ENCODE data around the gene SLC25A21.
"Not testable (repeated sequence)": the region's sequence is repeated elsewhere in the genome, so short reads cannot be mapped to it uniquely, and the experiment has no call there.

DNA sequence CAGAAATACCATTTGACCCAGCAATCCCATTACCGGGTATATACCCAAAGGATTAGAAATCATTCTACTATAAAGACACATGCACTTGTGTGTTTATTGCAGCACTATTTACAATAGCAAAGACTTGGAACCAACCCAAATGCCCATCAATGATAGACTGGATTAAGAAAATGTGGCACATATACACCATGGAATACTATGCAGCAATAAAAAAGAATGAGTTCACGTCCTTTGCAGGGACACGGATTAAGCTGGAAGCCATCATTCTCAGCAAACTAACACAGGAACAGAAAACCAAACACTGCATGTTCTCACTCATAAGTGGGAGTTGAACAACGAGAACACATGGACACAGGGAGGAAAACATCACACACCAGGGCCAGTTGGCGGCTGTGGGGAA lies 357.6 kb downstream of the SLC25A21 start:
- TF ChIP-seq, protein P1, sequence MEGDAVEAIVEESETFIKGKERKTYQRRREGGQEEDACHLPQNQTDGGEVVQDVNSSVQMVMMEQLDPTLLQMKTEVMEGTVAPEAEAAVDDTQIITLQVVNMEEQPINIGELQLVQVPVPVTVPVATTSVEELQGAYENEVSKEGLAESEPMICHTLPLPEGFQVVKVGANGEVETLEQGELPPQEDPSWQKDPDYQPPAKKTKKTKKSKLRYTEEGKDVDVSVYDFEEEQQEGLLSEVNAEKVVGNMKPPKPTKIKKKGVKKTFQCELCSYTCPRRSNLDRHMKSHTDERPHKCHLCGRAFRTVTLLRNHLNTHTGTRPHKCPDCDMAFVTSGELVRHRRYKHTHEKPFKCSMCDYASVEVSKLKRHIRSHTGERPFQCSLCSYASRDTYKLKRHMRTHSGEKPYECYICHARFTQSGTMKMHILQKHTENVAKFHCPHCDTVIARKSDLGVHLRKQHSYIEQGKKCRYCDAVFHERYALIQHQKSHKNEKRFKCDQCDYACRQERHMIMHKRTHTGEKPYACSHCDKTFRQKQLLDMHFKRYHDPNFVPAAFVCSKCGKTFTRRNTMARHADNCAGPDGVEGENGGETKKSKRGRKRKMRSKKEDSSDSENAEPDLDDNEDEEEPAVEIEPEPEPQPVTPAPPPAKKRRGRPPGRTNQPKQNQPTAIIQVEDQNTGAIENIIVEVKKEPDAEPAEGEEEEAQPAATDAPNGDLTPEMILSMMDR (IDR thresholded peaks at IDR 0.05; ENCODE audit: low read depth, low read length, poor library complexity, severe bottlenecking) = not testable (repeated sequence)
- TF ChIP-seq EZH2phosphoT487 (IDR thresholded peaks at IDR 0.05; ENCODE audit: borderline replicate concordance, low read length) = not testable (repeated sequence)

All from DOHH2 (cell line).